Fibroblast of pulmonary artery (primary cell): Measurements from ENCODE around the gene OR5AC2.
A peak's percentile ranks its signal among the peaks of the same experiment; 100 is the strongest.

Source experiments
- DNase-seq: peaks from one replicate; pipeline ENCODE4 v3.0.0-alpha.2; 2010; ENCODE audit warnings: low read depth
- H3K4me3 ChIP-seq: replicated peaks from 2 replicates; pipeline ENCODE4 v1.5.1; 2011; ENCODE audit warnings: low read depth, mild to moderate bottlenecking, control low read depth, low read length, moderate library complexity
- CTCF ChIP-seq: IDR thresholded peaks from 2 replicates; pipeline ENCODE4 v1.5.1; 2011; ENCODE audit warnings: mild to moderate bottlenecking, control low read depth, low read length, inconsistent platforms; ENCODE audit errors: missing control alignments

The OR5AC2 gene

GRCh38 chr3:98056035-98056434 lies 30.9 kb upstream of the OR5AC2 start:
- no peak for TF ChIP-seq CTCF
- DNase-seq = no peak
- H3K4me3 ChIP-seq = no peak overlapping the region

- DNase-seq = no peak
- H3K4me3 ChIP-seq = no peak overlapping the region
- no peak for TF ChIP-seq CTCF
These were observed 29.3 kb upstream of the OR5AC2 start for GRCh38 chr3:98057631-98058030.

GRCh38 chr3:98058244-98058960 lies 28.6 kb upstream of the OR5AC2 start:
- no peak for DNase-seq
- H3K4me3 ChIP-seq = no peak overlapping the region
- no peak for TF ChIP-seq CTCF

- no peak for DNase-seq
- H3K4me3 ChIP-seq = no peak overlapping the region
- TF ChIP-seq CTCF = peak; percentile 5
These were observed 18.1 kb upstream of the OR5AC2 start for GRCh38 chr3:98068824-98069223.

GRCh38 chr3:98070840-98071239 lies 16.1 kb upstream of the OR5AC2 start:
- H3K4me3 ChIP-seq = no peak overlapping the region
- no peak for DNase-seq
- TF ChIP-seq CTCF = no peak

GRCh38 chr3:98073486-98073885 lies 13.5 kb upstream of the OR5AC2 start:
- no peak for TF ChIP-seq CTCF
- H3K4me3 ChIP-seq = no peak overlapping the region
- DNase-seq = no peak

- no peak for DNase-seq
- TF ChIP-seq CTCF = no peak
- H3K4me3 ChIP-seq = no peak overlapping the region
These were observed 8.9 kb downstream of the OR5AC2 start for GRCh38 chr3:98095882-98096281.
